Stimulated activated CD4-positive, alpha-beta T cell treated with anti-CD3 and anti-CD28 coated beads, Interleukin-15, amount 100 ng/mL, for 1 hour (primary cell): ENCODE data around the gene NFIC.

Experiments used
- DNase-seq, 2 donors: peaks; one replicate each; pipeline ENCODE4 v3.0.0-alpha.2; 2020; ENCODE audit warnings: low read depth in 1 of 2, low spot score in 1 of 2

Gene NFIC

DNA sequence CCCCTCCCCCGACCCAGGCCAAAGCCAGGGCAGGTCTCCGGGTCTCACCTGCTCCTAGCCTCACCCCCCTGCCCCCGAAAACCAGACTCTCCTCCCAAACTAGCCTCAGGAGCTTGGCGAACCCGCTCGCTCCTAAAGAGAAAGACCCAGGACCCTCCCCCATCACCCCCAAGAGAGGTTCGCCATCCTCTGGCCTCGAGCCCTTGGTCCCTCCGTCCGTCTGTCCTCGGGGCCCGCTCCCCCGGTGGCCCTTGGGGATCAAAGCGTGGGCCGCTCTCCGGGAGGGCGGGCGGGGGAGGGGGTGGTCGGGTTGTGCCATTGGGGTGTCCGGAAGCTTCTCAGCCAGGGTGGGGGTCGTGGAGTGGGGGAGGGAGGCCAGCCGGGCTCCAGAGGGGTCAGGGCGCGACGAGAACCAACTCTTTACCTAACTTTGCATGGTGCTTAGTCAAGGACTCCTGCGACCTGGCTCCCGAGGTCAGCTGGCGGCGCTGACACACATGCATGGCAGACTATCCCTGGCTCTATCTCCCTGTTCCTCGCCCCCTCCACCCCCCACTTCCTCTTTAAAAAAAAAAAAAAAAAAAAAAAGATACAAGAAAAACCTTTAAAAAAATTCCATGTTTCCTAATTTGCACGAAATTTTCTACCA, 98.3 kb downstream of the NFIC start:
- DNase-seq = no peak

DNA sequence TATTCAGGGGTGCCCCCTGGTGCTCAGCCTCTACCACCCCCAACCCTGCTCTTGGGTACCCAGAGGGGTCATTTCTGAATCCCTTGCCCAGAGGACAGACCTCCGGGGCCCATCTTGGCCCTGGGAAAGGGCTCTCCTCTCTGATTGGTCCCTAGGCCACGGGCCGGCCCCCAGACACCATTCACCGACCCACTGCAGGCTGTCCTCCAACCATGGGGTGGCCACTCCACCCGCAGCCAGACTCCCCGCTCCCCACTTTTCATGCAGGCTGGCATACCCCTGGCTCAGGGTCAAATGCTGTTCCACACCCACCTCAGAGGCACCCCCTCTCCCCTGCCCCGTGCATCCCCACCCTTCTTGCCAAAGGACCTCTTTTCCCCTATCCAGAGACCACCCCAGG, 99.2 kb downstream of the NFIC start:
- DNase-seq = no peak

DNA sequence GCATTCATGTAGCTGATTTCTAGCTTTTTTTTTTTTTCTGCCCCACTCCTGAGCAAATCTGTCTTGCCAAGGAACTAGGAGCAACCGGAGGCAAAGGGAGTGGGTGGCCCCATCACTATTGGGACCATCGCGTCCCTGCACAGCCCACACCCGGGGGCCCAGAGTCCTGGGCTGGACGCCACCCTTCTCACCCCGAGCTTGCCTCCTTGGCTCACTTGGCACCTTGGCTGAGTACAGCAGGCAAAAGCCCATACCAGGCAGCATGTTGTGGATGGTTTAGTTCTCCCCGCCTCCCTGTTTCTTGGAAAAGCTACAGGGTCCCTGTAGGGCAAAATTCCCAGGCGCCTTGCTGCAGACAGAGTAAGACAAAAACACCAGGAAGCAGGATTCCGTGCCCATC, 100.3 kb downstream of the NFIC start:
- no peak for DNase-seq

DNA sequence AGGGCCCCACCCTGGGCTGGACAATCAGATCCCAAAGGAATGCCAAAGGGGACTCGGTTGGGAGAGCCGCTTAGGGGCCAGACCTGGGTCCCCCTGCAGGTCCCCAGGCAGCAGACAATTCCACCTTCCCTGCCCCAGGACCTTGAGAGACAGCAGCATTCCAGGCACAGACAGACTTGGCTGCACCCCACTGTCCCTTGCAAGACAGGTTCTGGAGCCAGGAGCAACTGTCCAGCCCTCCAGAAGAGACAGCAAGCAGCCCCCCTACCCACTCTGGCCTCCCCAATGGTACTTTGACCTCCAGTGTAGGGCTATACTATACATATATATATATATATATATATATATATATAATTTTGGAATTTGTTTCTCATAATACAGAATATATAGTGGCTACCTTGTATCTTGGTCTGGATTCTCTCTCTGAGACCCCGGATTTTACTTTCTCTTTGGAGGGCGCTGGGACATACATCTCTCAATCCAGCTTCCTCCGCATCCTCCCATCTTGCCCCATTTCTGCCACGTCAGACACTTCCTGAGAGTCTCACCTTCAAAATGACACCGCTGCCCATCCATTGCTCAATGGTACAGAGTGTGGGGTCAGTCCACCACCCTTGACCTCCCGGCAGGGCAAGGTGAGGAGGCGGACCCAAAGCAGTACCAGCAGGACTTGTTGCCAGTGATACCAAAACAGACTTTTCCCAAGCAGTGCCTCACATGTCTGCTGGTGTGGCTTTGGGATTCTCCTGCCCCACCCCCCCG, 101.2 kb downstream of the NFIC start:
- no peak for DNase-seq

- no peak for DNase-seq
These were observed 101.8 kb downstream of the NFIC start for GRCh38 chr19:3468211-3468610.

- no peak for DNase-seq
These were observed 103.5 kb downstream of the NFIC start for GRCh38 chr19:3469638-3470499.

GRCh38 chr19:3470500-3471128, 104.2 kb downstream of the NFIC start:
- DNase-seq = no peak

DNA sequence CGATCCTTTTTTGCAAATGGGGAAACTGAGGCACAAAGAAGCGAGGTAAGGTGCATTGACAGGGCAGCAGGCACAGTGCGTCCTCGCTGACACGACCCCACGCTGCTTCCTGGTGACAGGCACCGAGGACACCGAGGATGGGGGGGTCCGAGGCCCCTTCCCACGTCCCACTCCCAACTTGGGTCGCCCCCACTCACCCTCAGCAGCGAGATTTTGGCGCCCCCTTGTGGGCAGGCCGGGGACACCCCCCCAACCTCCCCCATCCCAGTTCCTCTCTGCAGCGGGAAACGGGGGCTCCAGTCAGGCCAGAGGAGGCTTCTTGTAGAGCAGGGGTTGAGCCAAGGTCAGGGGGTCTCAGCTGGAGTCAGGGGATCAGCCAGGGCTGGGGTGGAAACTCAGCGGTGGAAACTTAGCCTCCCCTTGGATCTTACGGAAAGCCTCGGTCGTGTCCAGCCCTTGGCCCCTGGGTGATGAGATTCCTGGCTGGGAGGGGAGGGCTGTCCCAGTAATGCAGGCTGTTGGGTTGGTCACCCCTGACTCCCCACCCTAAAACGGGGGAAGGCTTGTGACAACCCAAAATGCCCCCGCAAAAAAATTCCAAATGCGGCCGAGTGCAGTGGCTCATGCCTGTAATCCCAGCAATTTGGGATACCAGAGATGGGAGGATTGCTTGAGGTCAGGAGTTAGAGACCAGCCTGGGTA, 105.7 kb downstream of the NFIC start:
- DNase-seq = peak in 1 of 2 donors; percentile 26

GRCh38 chr19:3474010-3474409, 107.6 kb downstream of the NFIC start:
- DNase-seq = no peak

GRCh38 chr19:3474614-3475013, 108.2 kb downstream of the NFIC start:
- DNase-seq = no peak

DNA sequence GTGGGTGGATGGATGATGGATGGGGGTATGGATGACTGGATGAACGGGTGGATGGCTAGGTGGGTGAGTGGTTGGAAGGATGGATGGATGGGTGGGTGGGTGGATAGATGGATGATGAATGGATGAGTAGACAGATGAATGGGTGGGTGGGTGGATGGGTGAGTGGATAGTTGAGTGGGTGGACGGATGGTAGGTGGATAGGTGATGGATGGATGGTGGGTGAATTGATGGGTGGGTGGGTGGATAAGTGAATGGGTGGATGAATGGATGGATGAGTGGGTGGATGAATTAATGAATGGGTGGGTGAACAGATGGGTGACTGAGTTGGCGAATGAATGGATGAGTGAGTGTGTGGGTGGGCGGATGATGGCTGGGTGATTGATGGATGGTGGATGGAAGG, 109.1 kb downstream of the NFIC start:
- DNase-seq = no peak

DNA sequence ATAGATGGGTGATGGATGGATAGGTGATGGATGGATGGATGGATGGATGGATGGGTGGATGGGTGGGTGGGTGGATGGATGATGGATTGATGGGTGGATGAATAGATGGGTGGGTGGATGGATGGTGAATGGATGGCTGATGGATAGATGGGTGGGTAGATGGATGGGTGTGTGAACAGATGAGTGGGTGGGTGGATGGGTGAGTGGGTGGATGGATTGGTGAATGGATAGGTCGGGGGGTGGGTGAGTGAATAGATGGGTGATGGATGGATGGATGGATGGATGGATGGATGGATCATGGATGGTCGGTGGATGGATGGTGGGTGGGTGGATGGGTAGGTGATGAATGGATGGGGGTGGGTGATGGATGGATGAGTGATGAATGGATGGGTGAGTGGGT, 110.4 kb downstream of the NFIC start:
- DNase-seq = no peak

DNA sequence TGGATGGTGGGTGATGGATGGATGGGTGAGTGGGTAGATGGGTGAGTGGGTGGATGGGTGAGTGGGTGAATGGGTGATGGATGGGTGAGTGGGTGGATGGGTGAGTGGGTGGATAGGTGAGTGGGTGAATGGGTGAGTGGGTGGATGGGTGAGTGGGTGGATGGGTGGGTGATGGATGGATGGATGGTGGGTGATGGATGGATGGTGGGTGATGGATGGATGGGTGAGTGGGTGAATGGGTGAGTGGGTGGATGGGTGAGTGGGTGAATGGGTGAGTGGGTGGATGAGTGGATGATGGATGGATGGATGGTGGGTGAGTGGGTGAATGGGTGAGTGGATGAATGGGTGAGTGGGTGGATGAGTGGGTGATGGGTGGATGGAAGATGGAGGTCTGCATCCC, 111.1 kb downstream of the NFIC start:
- no peak for DNase-seq

DNA sequence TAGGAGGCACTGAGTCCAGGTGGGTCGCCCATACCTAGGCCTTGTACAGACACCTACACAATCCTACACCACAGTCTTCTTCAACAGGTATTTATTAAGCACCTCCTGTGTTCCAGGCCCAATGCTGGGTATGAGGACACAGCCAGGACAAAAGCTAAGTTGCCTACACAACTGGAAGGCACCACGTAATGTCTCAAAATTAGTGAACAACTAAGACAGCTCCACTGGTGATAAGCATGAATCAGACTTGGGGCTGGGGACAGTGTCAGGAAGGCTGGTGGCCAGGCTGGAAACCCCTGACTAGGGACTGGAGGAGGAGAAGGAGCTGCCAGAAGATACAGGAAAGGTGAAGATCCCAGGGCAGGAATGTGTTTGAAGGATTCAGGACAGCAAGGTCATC, 111.6 kb downstream of the NFIC start:
- no peak for DNase-seq

DNA sequence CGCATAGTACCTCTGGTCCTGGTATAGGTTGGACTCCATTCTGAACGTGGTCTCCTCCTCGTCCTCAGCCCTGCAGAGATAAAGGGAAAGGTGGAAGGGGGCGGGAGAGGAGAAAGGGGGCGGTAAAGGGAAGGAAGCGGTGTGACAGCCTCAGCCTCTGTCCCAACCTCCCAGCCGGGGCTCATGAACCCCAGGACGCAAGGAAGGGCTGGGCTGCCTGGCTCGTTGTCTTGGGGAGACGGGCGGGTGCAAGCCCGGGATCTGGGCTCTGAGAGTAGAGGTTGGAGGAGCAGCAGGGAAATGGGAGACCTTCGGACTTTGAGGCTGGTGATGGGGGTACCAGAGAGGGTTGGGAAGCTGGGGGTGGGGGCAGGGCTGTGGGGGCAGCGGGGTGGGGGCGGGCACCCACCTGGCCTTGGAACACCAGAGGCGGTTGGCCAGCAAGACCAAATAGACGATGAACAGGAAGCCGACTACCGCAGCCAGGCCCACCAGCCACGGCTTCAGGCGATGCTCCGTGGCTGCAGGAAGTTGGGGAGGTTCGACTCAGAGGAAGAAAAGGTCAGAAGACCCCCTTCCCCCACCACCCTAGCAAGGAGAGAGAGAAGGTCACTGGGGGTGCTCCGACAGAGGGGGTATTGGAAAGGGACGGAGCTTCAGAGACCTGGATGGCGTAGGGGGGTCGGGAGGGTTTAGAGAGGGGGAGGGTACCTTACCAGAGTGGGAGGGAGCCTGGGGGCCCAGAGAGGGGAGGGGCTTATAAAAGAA, 112.2 kb downstream of the NFIC start:
- DNase-seq = no peak

DNA sequence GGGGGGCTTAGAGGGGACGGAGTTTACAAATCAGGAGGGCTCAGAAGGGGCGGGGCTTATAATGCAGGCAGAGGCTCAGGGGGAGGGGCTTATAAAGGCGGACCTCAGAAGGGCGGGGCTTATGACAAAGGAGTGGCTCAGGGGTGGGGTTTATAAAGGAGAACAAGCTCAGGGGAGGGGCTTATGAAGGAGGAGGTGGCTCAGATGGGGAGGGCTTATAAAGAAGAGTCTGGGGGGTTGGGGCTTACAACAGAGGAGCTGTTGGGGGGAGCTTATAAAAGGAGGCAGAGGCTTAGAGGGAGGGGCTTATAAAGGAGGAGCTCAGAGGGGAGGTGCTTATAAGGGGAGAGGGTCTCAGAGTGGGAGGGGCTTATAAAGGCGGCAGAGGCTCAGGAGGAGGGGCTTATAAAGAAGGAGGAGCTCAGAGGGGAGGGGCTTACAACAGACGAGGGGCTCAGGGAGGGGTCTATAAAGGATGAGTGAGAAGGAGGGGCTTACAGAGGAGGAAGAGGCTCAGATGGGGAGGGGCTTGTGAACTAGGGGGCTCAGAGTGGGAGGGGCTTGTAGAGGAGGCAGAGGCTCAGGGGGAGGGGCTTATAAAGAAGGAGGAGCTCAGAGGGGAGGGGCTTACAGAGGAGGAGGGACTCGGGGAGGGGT, 112.9 kb downstream of the NFIC start:
- DNase-seq = no peak

DNA sequence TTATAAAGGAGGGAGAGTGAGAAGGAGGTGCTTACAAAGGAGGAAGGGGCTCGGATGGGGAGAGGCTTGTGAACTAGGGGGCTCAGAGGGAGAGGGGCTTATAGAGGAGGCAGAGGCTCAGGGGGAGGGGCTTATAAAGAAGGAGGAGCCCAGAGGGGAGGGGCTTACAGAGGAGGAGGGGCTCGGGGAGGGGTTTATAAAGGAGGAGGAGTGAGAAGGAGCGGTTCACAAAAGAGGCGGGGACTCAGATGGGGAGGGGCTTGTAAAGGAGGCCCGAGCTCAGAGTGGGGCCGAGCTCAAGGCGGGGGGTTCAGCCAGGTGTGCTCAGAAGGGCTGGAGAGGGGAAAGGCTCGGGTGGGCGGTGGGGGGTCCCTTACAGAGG, 113.4 kb downstream of the NFIC start:
- no peak for DNase-seq

GRCh38 chr19:3480383-3481091, 114.2 kb downstream of the NFIC start, which contains the start of gene SMIM24:
Gene SMIM24 (minus strand): TSS chr19:3480525. CDS start chr19:3480463, 62 bp downstream.
- DNase-seq = no peak
